Sigmoid colon (tissue), 7 donors: ENCODE data around the gene DENND6B. TPM values are rescaled to one million over a fixed set of nuclear protein-coding genes. Genes with fewer than 3 reads are reported as not detected.
A peak's percentile ranks its signal among the peaks of the same experiment; 100 is the strongest.

Experiments
- DNase-seq: peaks from one replicate; pipeline ENCODE4 v3.0.0-alpha.2; 2019
- H3K27ac ChIP-seq, 4 donors: fragments of 200-600 bp; sonication (generic); one replicate each; pipeline ENCODE4 v1.5.1; 2016 to 2019; ENCODE audit warnings: mild to moderate bottlenecking in 1 of 4
- H3K27me3 ChIP-seq, 3 donors: fragments of 200-600 bp; sonication (generic); one replicate each; pipeline ENCODE4 v1.5.1; 2019; ENCODE audit warnings: mild to moderate bottlenecking in 1 of 3
- H3K36me3 ChIP-seq, 4 donors: fragments of 200-600 bp; sonication (generic); one replicate each; pipeline ENCODE4 v1.5.1; 2016 to 2019
- H3K4me1 ChIP-seq, 4 donors: fragments of 200-600 bp; sonication (generic); one replicate each; pipeline ENCODE4 v1.5.1; 2017 to 2019
- H3K4me3 ChIP-seq, 4 donors: fragments of 200-600 bp; sonication (generic); one replicate each; pipeline ENCODE4 v1.5.1; 2017 to 2019; ENCODE audit warnings: mild to moderate bottlenecking in 2 of 4, moderate library complexity in 1 of 4
- H3K9me3 ChIP-seq, 4 donors: fragments of 200-600 bp in 3 of 4; sonication (generic) in 3 of 4; one replicate each; pipeline versions ENCODE4 v1.5.1 to v1.6.1; 2013 to 2019
- EP300 ChIP-seq, 4 donors: sonication (generic); formaldehyde crosslinking; IDR thresholded peaks; one replicate each; pipeline ENCODE4 v1.6.1; 2017; ENCODE audit warnings: antibody characterized with exemption in 4 of 4
- POLR2A ChIP-seq, 2 donors: fragments of 450-650 bp; IDR thresholded peaks; one replicate each; pipeline ENCODE4 v1.6.1; 2016; ENCODE audit warnings: antibody characterized with exemption in 2 of 2, mild to moderate bottlenecking in 2 of 2, moderate library complexity in 2 of 2
- POLR2AphosphoS5 ChIP-seq, 4 donors: sonication (generic); formaldehyde crosslinking; IDR thresholded peaks; one replicate each; pipeline ENCODE4 v1.6.1; 2017; ENCODE audit warnings: antibody characterized with exemption in 4 of 4
- WGBS, 2 donors: extraction: QIAGEN DNeasy Blood & Tissue Kit; methylation state at CpG; one replicate each; pipeline ENCODE4 v1.1.7; 2013; 5-methylcytosine and 5-hydroxymethylcytosine counted together
- intact Hi-C: fragments of 100-400 bp; cut with DNase I; formaldehyde crosslinking; loops from one replicate; pipeline ENCODE4 v1.15.1; 2023
- polyA plus RNA-seq, 3 donors: library from polyadenylated mRNA; stranded (reverse); fragments of 200-250 nt; gene quantifications; one replicate each; pipeline ENCODE4 v1.2.3, GENCODE V29; 2013
- total RNA-seq, 4 donors: library from RNA; depleted of rRNA; stranded (reverse); fragments of >200 nt; gene quantifications; one replicate each; pipeline ENCODE4 v1.1.0, GENCODE V29; 2016
- TF ChIP-seq, protein P1 (sequence below), 4 experiments: fragments of 450-650 bp in 3 of 4; fragments of 200-600 bp in 1 of 4; IDR thresholded peaks; one replicate each; pipeline ENCODE4 v1.5.1; 2016 to 2019; ENCODE audit warnings: antibody characterized with exemption in 4 of 4, mild to moderate bottlenecking in 3 of 4, moderate library complexity in 2 of 4
- donor health status: healthy with polysubstance abuse.
- donor health status: Bipolar disorder and iron deficiency.
- donor health status: healthy.

Gene DENND6B
- total and polyA plus RNA-seq, 7 donors: 0.69 to 7.2 (median 2.3) TPM

DNA sequence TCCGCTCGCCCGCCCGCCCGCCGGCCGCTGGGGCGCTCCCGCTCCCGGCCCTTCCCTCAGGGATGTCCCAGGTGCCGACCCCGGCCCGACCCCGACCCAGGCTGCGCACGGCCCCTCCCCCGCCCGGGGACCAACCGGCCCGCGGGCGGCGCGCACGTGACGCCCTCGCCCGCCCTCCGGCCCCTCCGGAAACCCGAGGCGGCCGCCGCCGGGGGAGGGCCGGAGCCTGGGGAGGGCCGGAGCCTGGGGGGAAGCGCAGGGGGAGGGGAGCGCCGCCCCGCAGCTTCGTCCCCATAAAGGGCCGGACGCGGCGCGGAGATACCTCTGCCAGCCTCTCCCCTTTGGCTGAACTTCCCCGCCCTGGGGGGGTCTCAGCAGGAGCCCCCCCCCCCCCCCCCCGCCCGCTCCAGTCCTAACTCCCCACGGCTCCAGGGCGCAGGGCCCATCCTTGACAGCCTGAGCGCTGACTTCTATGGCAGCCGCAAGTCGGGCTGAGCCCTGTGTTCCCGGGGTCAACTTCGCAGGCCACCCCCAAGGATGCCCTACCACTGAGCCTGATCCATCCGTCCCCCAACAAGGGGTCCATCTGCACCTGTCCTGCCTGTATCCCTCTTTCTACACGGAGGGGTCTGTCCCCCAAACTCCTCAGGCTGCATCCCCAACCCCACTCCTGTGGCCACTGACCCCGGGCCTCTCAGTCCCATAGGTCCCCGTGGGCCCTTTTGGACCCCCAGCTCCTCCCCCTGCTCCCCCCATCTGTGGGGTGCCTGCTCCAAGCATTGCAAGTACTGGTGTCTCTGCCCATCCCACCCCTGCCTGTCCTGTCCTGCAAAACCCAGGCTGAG is 65.0 kb downstream of the DENND6B start, which contains the start of gene MAPK12:
TSS of gene MAPK12 (minus strand) at position 69 of the 845 bp plus-strand sequence. CDS start 174 bp downstream, outside the sequence.
- peak within 1 kb of the TSS; percentile 8 to 52 (median 44) for H3K27ac ChIP-seq
- TF ChIP-seq POLR2A (IDR thresholded peaks at IDR 0.05) (no peak), EP300 (IDR thresholded peaks at IDR 0.05) (no peak), POLR2AphosphoS5 (IDR thresholded peaks at IDR 0.05) (no peak)
- TF ChIP-seq, protein P1, sequence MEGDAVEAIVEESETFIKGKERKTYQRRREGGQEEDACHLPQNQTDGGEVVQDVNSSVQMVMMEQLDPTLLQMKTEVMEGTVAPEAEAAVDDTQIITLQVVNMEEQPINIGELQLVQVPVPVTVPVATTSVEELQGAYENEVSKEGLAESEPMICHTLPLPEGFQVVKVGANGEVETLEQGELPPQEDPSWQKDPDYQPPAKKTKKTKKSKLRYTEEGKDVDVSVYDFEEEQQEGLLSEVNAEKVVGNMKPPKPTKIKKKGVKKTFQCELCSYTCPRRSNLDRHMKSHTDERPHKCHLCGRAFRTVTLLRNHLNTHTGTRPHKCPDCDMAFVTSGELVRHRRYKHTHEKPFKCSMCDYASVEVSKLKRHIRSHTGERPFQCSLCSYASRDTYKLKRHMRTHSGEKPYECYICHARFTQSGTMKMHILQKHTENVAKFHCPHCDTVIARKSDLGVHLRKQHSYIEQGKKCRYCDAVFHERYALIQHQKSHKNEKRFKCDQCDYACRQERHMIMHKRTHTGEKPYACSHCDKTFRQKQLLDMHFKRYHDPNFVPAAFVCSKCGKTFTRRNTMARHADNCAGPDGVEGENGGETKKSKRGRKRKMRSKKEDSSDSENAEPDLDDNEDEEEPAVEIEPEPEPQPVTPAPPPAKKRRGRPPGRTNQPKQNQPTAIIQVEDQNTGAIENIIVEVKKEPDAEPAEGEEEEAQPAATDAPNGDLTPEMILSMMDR (IDR thresholded peaks at IDR 0.05): no peak
- H3K4me3 ChIP-seq: peak within 1 kb of the TSS; percentile 19 to 53 (median 44)
- H3K4me1 ChIP-seq: peaks cover 0 to 21% (median 21%) of the 10 kb centered on the region in 4 donors
- H3K36me3 ChIP-seq: no peaks in the 10 kb centered on the region
- peaks cover 17 to 70% (median 46%) of the 10 kb centered on the region in 3 donors for H3K27me3 ChIP-seq
- 3% methylated on average over 61 of the region's 61 CpGs for WGBS, 2 donors
- DNase-seq: no peak
- no peaks in the 10 kb centered on the region for H3K9me3 ChIP-seq
- intact Hi-C loops: no loop called here

DNA sequence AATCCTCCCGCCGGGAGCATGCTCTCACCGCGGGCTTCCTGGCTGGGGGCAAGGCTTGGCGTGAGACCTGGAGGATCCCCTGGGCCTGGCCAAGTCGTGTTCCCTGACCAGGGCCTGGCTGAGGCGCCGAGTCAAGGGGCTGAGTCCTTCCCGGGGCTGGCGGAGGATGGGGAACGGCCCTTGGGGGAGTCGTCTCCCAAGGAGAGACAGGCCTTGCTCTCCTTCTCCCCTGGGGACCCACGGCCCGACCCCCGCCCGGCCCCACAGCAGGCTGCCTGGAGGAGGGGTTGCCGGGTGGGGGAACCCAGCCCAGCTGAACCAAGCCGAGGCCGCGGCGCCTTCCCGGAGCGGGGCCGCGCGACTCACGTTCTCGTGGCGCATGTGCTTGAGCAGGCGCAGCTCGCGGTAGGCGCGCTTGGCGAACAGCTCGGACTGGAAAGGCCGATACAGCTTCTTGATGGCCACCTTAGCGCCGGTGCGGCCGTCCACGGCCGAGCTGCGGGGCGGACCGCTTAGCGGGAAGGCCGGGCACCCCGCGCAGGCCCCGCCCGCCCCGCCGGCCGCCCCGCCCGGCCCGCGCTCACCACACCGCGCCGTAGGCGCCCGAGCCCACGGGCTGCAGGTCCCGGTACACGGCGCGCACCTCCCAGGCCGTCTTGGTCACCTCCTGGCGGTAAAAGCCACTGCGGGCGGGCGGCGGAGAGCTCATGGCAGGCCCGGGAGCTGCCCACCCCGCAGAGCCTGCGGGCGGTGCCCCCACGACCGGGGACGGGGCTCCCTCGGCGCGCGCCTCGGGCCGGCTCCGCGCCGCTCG is 65.8 kb downstream of the DENND6B start:
- WGBS, 2 donors: 1% methylated on average over 92 of the region's 92 CpGs

DNA sequence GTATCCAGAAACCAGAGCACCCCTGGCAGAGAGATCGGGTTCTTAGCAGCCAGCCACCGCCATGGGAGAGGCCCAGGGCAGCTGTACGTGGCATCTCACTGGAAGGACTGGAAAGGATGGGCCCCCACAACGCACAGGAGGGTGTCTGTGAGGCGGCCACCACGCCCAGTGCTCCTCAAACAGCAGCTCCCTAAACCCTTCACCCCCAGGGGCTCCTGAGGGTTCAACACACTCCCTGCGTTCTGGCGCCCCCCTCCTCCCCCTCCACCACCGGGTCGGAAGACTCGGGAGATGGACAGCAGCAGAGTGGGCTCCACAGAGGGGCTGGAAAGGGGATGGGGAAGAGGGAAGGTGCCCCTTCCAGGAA is 66.4 kb downstream of the DENND6B start:
- Histone ChIP-seq H3K4me1 (peaks cover 0 to 20% (median 18%) of the 10 kb centered on the region in 4 donors), H3K9me3 (no peaks in the 10 kb centered on the region), H3K4me3 (peak overlapping the region in 3 of 4 donors; percentile 38 to 53 (median 50)), H3K36me3 (no peaks in the 10 kb centered on the region), H3K27me3 (peaks cover 17 to 74% (median 46%) of the 10 kb centered on the region in 3 donors), H3K27ac (peak overlapping the region in 2 of 4 donors; percentile 39 to 52)
- intact Hi-C loops: no loop called here
- TF ChIP-seq, protein P1 (IDR thresholded peaks at IDR 0.05): no peak
- no peak for TF ChIP-seq POLR2A (IDR thresholded peaks at IDR 0.05)
- no peak for TF ChIP-seq POLR2AphosphoS5 (IDR thresholded peaks at IDR 0.05)
- TF ChIP-seq EP300 (IDR thresholded peaks at IDR 0.05): no peak
- WGBS, 2 donors: 11 to 31% methylated on average over 11 of the region's 11 CpGs
- DNase-seq: no peak

More for the DNA sequence above, 65.8 kb downstream of the DENND6B start:
- peaks cover 0 to 20% (median 18%) of the 10 kb centered on the region in 4 donors for H3K4me1 ChIP-seq
- peak overlapping the region; percentile 19 to 53 (median 44) for H3K4me3 ChIP-seq
- H3K9me3 ChIP-seq: no peaks in the 10 kb centered on the region
- peaks cover 17 to 74% (median 46%) of the 10 kb centered on the region in 3 donors for H3K27me3 ChIP-seq
- no peaks in the 10 kb centered on the region for H3K36me3 ChIP-seq
- intact Hi-C loops: no loop called here
- TF ChIP-seq, protein P1 (IDR thresholded peaks at IDR 0.05): no peak
- no peak for TF ChIP-seq EP300 (IDR thresholded peaks at IDR 0.05)
- no peak for TF ChIP-seq POLR2A (IDR thresholded peaks at IDR 0.05)
- TF ChIP-seq POLR2AphosphoS5 (IDR thresholded peaks at IDR 0.05): no peak
- DNase-seq: no peak
- H3K27ac ChIP-seq: peak overlapping the region in 3 of 4 donors; percentile 39 to 52 (median 49)

DNA sequence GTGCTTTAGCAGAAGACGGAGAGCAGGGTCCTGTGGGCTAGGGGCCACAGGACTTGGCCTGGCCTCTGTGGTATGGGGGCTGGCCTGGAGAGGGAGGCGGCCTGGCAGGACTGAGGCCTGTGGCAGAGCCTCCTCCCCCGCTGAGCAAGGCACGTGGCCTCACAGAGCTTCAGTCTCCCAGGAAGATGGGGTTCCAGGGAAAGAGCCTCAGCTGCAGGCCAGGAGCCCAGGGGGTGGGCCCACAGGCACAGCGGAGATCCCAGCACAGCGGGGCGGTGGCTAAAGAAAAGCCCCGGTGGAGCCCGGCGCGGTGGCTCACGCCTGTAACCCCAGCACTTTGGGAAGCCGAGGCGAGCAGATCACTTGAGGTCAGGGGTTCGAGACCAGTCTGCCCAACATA is 67.5 kb downstream of the DENND6B start:
- Histone ChIP-seq H3K27ac (no peak overlapping the region), H3K4me3 (no peak overlapping the region), H3K9me3 (no peaks in the 10 kb centered on the region), H3K4me1 (peaks cover 0 to 20% (median 18%) of the 10 kb centered on the region in 4 donors), H3K36me3 (no peaks in the 10 kb centered on the region), H3K27me3 (peaks cover 17 to 74% (median 46%) of the 10 kb centered on the region in 3 donors)
- intact Hi-C loops: no loop called here
- DNase-seq: no peak
- TF ChIP-seq, protein P1 (IDR thresholded peaks at IDR 0.05): no peak
- TF ChIP-seq POLR2AphosphoS5 (IDR thresholded peaks at IDR 0.05): no peak
- TF ChIP-seq EP300 (IDR thresholded peaks at IDR 0.05): no peak
- 82 to 94% methylated on average over 15 of the region's 15 CpGs for WGBS, 2 donors

Other genes starting within 250 kb of the DENND6B start
- under 1 TPM in 2 of 4 donors, not detected in 2; 0.14 to 0.16 TPM for gene MLC1, start 241.6 kb downstream of the DENND6B start, total RNA-seq
- under 1 TPM in 1 of 3 donors, not detected in 2; 0.23 TPM for gene MLC1, start 241.6 kb downstream of the DENND6B start, polyA plus RNA-seq
- gene MOV10L1, start 237.0 kb downstream of the DENND6B start, total RNA-seq: 1 to 10 TPM in 3 of 4 donors, under 1 TPM in 1; 0.82 to 5.6 (median 2.6) TPM
- under 1 TPM in 1 of 3 donors, not detected in 2; 0.47 TPM for gene MOV10L1, start 237.0 kb downstream of the DENND6B start, polyA plus RNA-seq
- 1 to 10 TPM in 1 of 4 donors, under 1 TPM in 2, not detected in 1; 0.27 to 3.0 (median 0.36) TPM for gene PANX2, start 156.3 kb downstream of the DENND6B start, total RNA-seq
- under 1 TPM in 2 of 3 donors, not detected in 1; 0.17 to 0.60 TPM for gene PANX2, start 156.3 kb downstream of the DENND6B start, polyA plus RNA-seq
- gene TRABD, start 141.1 kb downstream of the DENND6B start, total RNA-seq: 10 to 100 TPM; 14.2 to 21.4 (median 18.2) TPM
- gene TRABD, start 141.1 kb downstream of the DENND6B start, polyA plus RNA-seq: 10 to 100 TPM; 24.6 to 88.1 (median 31.7) TPM
- gene SELENOO, start 126.0 kb downstream of the DENND6B start, total RNA-seq: 10 to 100 TPM; 17.5 to 30.2 (median 22.3) TPM
- 10 to 100 TPM; 10.2 to 26.5 (median 15.7) TPM for gene SELENOO, start 126.0 kb downstream of the DENND6B start, polyA plus RNA-seq
- 10 to 100 TPM; 23.5 to 67.0 (median 28.2) TPM for gene TUBGCP6, start 82.0 kb downstream of the DENND6B start, total RNA-seq
- gene TUBGCP6, start 82.0 kb downstream of the DENND6B start, polyA plus RNA-seq: 10 to 100 TPM in 1 of 3 donors, 1 to 10 TPM in 2; 4.6 to 33.4 (median 4.8) TPM
- gene HDAC10, start 75.7 kb downstream of the DENND6B start, total RNA-seq: 10 to 100 TPM in 3 of 4 donors, 1 to 10 TPM in 1; 7.2 to 47.4 (median 14.9) TPM
- gene HDAC10, start 75.7 kb downstream of the DENND6B start, polyA plus RNA-seq: 10 to 100 TPM in 2 of 3 donors, 1 to 10 TPM in 1; 8.8 to 45.9 (median 12.0) TPM
- gene MAPK12, start 65.3 kb downstream of the DENND6B start, total RNA-seq: 1 to 10 TPM; 2.5 to 10.0 (median 6.7) TPM
- 1 to 10 TPM in 2 of 3 donors, under 1 TPM in 1; 0.60 to 6.0 (median 2.1) TPM for gene MAPK12, start 65.3 kb downstream of the DENND6B start, polyA plus RNA-seq
- 1 to 10 TPM in 3 of 4 donors, under 1 TPM in 1; 0.82 to 6.6 (median 4.5) TPM for gene MAPK11, start 56.6 kb downstream of the DENND6B start, total RNA-seq
- gene MAPK11, start 56.6 kb downstream of the DENND6B start, polyA plus RNA-seq: 1 to 10 TPM in 2 of 3 donors, under 1 TPM in 1; 0.23 to 7.3 (median 1.2) TPM
- gene PLXNB2, start 19.4 kb downstream of the DENND6B start, total RNA-seq: 100 to 1,000 TPM in 1 of 4 donors, 10 to 100 TPM in 3; 60.4 to 150 (median 68.7) TPM
- gene PLXNB2, start 19.4 kb downstream of the DENND6B start, polyA plus RNA-seq: 100 to 1,000 TPM in 1 of 3 donors, 10 to 100 TPM in 2; 18.6 to 142 (median 35.8) TPM
- gene PPP6R2, start 16.3 kb upstream of the DENND6B start, total RNA-seq: 10 to 100 TPM; 29.0 to 64.5 (median 43.9) TPM
- 10 to 100 TPM; 15.0 to 57.5 (median 22.4) TPM for gene PPP6R2, start 16.3 kb upstream of the DENND6B start, polyA plus RNA-seq
- gene SBF1, start 148.0 kb upstream of the DENND6B start, total RNA-seq: 10 to 100 TPM; 23.2 to 53.7 (median 32.3) TPM
- gene SBF1, start 148.0 kb upstream of the DENND6B start, polyA plus RNA-seq: 10 to 100 TPM; 13.8 to 67.3 (median 17.3) TPM
- not detected for gene ADM2, start 154.5 kb upstream of the DENND6B start, total RNA-seq
- gene ADM2, start 154.5 kb upstream of the DENND6B start, polyA plus RNA-seq: 1 to 10 TPM; 1.2 to 8.6 (median 3.2) TPM
- not detected for gene MIOX, start 159.8 kb upstream of the DENND6B start, total RNA-seq
- under 1 TPM in 1 of 3 donors, not detected in 2; 0.20 TPM for gene MIOX, start 159.8 kb upstream of the DENND6B start, polyA plus RNA-seq
- gene LMF2, start 180.7 kb upstream of the DENND6B start, total RNA-seq: 10 to 100 TPM; 24.8 to 52.5 (median 45.3) TPM
- gene LMF2, start 180.7 kb upstream of the DENND6B start, polyA plus RNA-seq: 10 to 100 TPM in 2 of 3 donors, 1 to 10 TPM in 1; 7.2 to 61.1 (median 11.3) TPM
- gene NCAPH2, start 181.2 kb upstream of the DENND6B start, total RNA-seq: 10 to 100 TPM; 30.7 to 54.0 (median 35.6) TPM
- 10 to 100 TPM; 20.3 to 45.3 (median 22.2) TPM for gene NCAPH2, start 181.2 kb upstream of the DENND6B start, polyA plus RNA-seq
- gene SCO2, start 198.6 kb upstream of the DENND6B start, total RNA-seq: 1 to 10 TPM in 3 of 4 donors, not detected in 1; 1.3 to 1.8 (median 1.4) TPM
- 1 to 10 TPM; 3.9 to 5.4 (median 5.1) TPM for gene SCO2, start 198.6 kb upstream of the DENND6B start, polyA plus RNA-seq
- gene TYMP, start 203.0 kb upstream of the DENND6B start, total RNA-seq: 10 to 100 TPM; 20.0 to 44.3 (median 22.5) TPM
- gene TYMP, start 203.0 kb upstream of the DENND6B start, polyA plus RNA-seq: 100 to 1,000 TPM in 1 of 3 donors, 10 to 100 TPM in 2; 17.4 to 169 (median 89.5) TPM
- gene KLHDC7B, start 218.9 kb upstream of the DENND6B start, total RNA-seq: not detected
- 1 to 10 TPM in 1 of 3 donors, not detected in 2; 2.0 TPM for gene KLHDC7B, start 218.9 kb upstream of the DENND6B start, polyA plus RNA-seq
- gene SYCE3, start 235.9 kb upstream of the DENND6B start, total RNA-seq: not detected
- not detected for gene SYCE3, start 235.9 kb upstream of the DENND6B start, polyA plus RNA-seq